ENCODE measurements around the gene TNP1. TPM values are rescaled to one million over a fixed set of nuclear protein-coding genes. Genes with fewer than 3 reads are reported as not detected.

Gene TNP1
- total and polyA plus RNA-seq, 2 experiments from 2014 or later = not detected

GRCh38 chr2:216842636-216843035 lies 17.2 kb downstream of the TNP1 start:
- Histone ChIP-seq H2AFZ (no peak overlapping the region), H3K27me3 (ENCODE audit: insufficient read depth) (no peaks in the 10 kb centered on the region), H3K4me2 (no peak overlapping the region), H3K27ac (ENCODE audit: low read depth) (no peak overlapping the region), H3K36me3 (ENCODE audit: insufficient read depth) (no peaks in the 10 kb centered on the region), H4K20me1 (replicated peaks; ENCODE audit: insufficient read depth) (no peaks in the 10 kb centered on the region), H3K79me2 (replicated peaks; ENCODE audit: insufficient read depth) (no peaks in the 10 kb centered on the region), H3K4me1 (ENCODE audit: insufficient read depth) (no peaks in the 10 kb centered on the region), H3K4me3 (no peak overlapping the region), H3F3A (replicated peaks; ENCODE audit: low read depth) (no peaks in the 10 kb centered on the region), H3K9me2 (ENCODE audit: insufficient read depth) (peaks cover 13% of the 10 kb centered on the region; the same call in 1 of the 2 replicates)
- DNase-seq (ENCODE audit: low spot score) = no peak
- Mint-ChIP-seq H3K4me1 (no peaks in the 10 kb centered on the region), H3K4me3 (no peak overlapping the region), H3K27me3 (ENCODE audit: insufficient read depth, low read depth, poor library complexity) (peaks cover 7% of the 10 kb centered on the region), H3K27ac (no peak overlapping the region), H3K36me3 (ENCODE audit: low read depth) (no peaks in the 10 kb centered on the region), H3K9me3 (no peaks in the 10 kb centered on the region; the same call in 2 of the 3 replicates)
- TF ChIP-seq ZNF114 (CRISPR knock-in tag; IDR thresholded peaks at IDR 0.05) (no peak), ZNF331 (CRISPR knock-in tag; IDR thresholded peaks at IDR 0.05; ENCODE audit: low read depth) (no peak), JUNB (IDR thresholded peaks at IDR 0.05; ENCODE audit: unreplicated experiment) (no peak), REST (IDR thresholded peaks at IDR 0.05; ENCODE audit: unreplicated experiment) (no peak), NANOG (IDR thresholded peaks at IDR 0.05; ENCODE audit: borderline replicate concordance) (no peak), CREB1 (CRISPR knock-in tag; IDR thresholded peaks at IDR 0.05; ENCODE audit: low read depth) (no peak), POLR2AphosphoS5 (IDR thresholded peaks at IDR 0.05; ENCODE audit: low read depth) (no peak), ETS1 (IDR thresholded peaks at IDR 0.05) (no peak), EZH2phosphoT487 (IDR thresholded peaks at IDR 0.05; ENCODE audit: unreplicated experiment) (no peak), STAT1 (IDR thresholded peaks at IDR 0.05; ENCODE audit: unreplicated experiment) (no peak), EZH2 (IDR thresholded peaks at IDR 0.05; ENCODE audit: low read depth, unreplicated experiment) (no peak), CTCF (conservative IDR thresholded peaks at IDR 0.05; ENCODE audit: low read depth in 2 of 2) (no peak), ZNF462 (CRISPR knock-in tag; IDR thresholded peaks at IDR 0.05) (no peak)
- ATAC-seq = no peak
